Astrocyte (in vitro differentiated cells and primary cell): Measurements from ENCODE around the gene CDH13. TPM values are rescaled to one million over a fixed set of nuclear protein-coding genes. Genes with fewer than 3 reads are reported as not detected.

Source experiments
- DNase-seq: peaks from one replicate; pipeline ENCODE4 v3.0.0-alpha.2; 2010; ENCODE audit warnings: low read depth
- FAIRE-seq: peaks from 2 replicates; lab custom pipeline; 2011; peaks lifted over from hg19 to GRCh38; lab: Jason Lieb, UNC
- H2AFZ ChIP-seq: 2 replicates; pipeline ENCODE4 v1.6.0; 2012; ENCODE audit warnings: low read depth, low read length, inconsistent platforms
- H3K27ac ChIP-seq: 2 replicates; pipeline ENCODE4 v1.5.1; 2011; ENCODE audit warnings: low read depth, low read length, inconsistent platforms
- H3K27me3 ChIP-seq: 2 replicates; pipeline ENCODE4 v1.6.0; 2011; ENCODE audit warnings: low read length, inconsistent platforms; ENCODE audit not compliant: insufficient read depth
- H3K36me3 ChIP-seq: 2 replicates; pipeline ENCODE4 v1.5.1; 2011; ENCODE audit warnings: low read length, inconsistent platforms; ENCODE audit not compliant: insufficient read depth
- H3K4me1 ChIP-seq: 2 replicates; pipeline ENCODE4 v1.5.1; 2011; ENCODE audit warnings: low read length, inconsistent platforms; ENCODE audit not compliant: insufficient read depth
- H3K4me2 ChIP-seq: 2 replicates; pipeline ENCODE4 v1.6.0; 2012; ENCODE audit warnings: low read length, inconsistent platforms
- H3K4me3 ChIP-seq: 2 replicates; pipeline ENCODE4 v1.5.1; 2011; ENCODE audit warnings: low read depth, mild to moderate bottlenecking, low read length, inconsistent platforms; ENCODE audit not compliant: insufficient read depth
- H3K79me2 ChIP-seq: 2 replicates; pipeline ENCODE4 v1.6.0; 2012; ENCODE audit warnings: mild to moderate bottlenecking, low read length, inconsistent platforms; ENCODE audit not compliant: insufficient read depth
- H3K9ac ChIP-seq: 2 replicates; pipeline ENCODE4 v1.6.0; 2012; ENCODE audit warnings: mild to moderate bottlenecking, low read length, inconsistent platforms
- H3K9me3 ChIP-seq: 2 replicates; pipeline ENCODE4 v1.5.1; 2012; ENCODE audit warnings: low read depth, mild to moderate bottlenecking, low read length, inconsistent platforms; ENCODE audit not compliant: insufficient read depth
- H4K20me1 ChIP-seq: 2 replicates; pipeline ENCODE4 v1.6.0; 2012; ENCODE audit warnings: low read length, inconsistent platforms; ENCODE audit not compliant: insufficient read depth
- H3K27ac Mint-ChIP-seq: one replicate; pipeline ENCODE4 v1.8.0; 2021; ENCODE audit warnings: mild to moderate bottlenecking, mixed read lengths; ENCODE audit not compliant: unreplicated experiment
- H3K27me3 Mint-ChIP-seq: one replicate; pipeline ENCODE4 v1.8.0; 2021; ENCODE audit warnings: low read depth, mixed read lengths; ENCODE audit not compliant: unreplicated experiment
- H3K36me3 Mint-ChIP-seq: one replicate; pipeline ENCODE4 v1.8.0; 2021; ENCODE audit warnings: low read depth, mixed read lengths; ENCODE audit not compliant: unreplicated experiment
- H3K4me1 Mint-ChIP-seq: one replicate; pipeline ENCODE4 v1.8.0; 2021; ENCODE audit warnings: low read depth, mixed read lengths; ENCODE audit not compliant: unreplicated experiment
- H3K4me3 Mint-ChIP-seq: one replicate; pipeline ENCODE4 v1.8.0; 2021; ENCODE audit warnings: mild to moderate bottlenecking, moderate library complexity, mixed read lengths; ENCODE audit not compliant: unreplicated experiment
- H3K9me3 Mint-ChIP-seq: one replicate; pipeline ENCODE4 v1.8.0; 2021; ENCODE audit warnings: mild to moderate bottlenecking, mixed read lengths; ENCODE audit not compliant: unreplicated experiment
- EZH2 ChIP-seq: IDR thresholded peaks from 2 replicates; pipeline ENCODE4 v1.6.1; 2012; ENCODE audit warnings: mild to moderate bottlenecking, low read length, inconsistent platforms; ENCODE audit not compliant: insufficient read depth
- total RNA-seq: library from RNA; stranded (reverse); gene quantifications from 2 replicates; pipeline ENCODE4 v1.2.1, GENCODE V29; 2021
- TF ChIP-seq, protein P1 (sequence below): IDR thresholded peaks from 2 replicates; pipeline ENCODE4 v1.5.1; 2011; ENCODE audit warnings: low read depth, mild to moderate bottlenecking, inconsistent platforms, low read length, moderate library complexity; ENCODE audit not compliant: insufficient read depth

Gene CDH13
- total RNA-seq, 1 donor from 2014 or later = 41.7 TPM

- peaks cover 2% of the 10 kb centered on the region for H3K27me3 Mint-ChIP-seq
- FAIRE-seq = no peak
- Histone ChIP-seq H4K20me1 (peaks cover 4% of the 10 kb centered on the region), H2AFZ (no peak overlapping the region), H3K36me3 (no peaks in the 10 kb centered on the region), H3K4me1 (no peaks in the 10 kb centered on the region), H3K27ac (no peak overlapping the region), H3K4me2 (no peak overlapping the region), H3K79me2 (no peaks in the 10 kb centered on the region), H3K27me3 (no peaks in the 10 kb centered on the region), H3K9me3 (no peaks in the 10 kb centered on the region), H3K4me3 (no peak overlapping the region), H3K9ac (no peak overlapping the region)
- H3K4me3 Mint-ChIP-seq = no peak overlapping the region
- no peaks in the 10 kb centered on the region for H3K4me1 Mint-ChIP-seq
- TF ChIP-seq, protein P1, sequence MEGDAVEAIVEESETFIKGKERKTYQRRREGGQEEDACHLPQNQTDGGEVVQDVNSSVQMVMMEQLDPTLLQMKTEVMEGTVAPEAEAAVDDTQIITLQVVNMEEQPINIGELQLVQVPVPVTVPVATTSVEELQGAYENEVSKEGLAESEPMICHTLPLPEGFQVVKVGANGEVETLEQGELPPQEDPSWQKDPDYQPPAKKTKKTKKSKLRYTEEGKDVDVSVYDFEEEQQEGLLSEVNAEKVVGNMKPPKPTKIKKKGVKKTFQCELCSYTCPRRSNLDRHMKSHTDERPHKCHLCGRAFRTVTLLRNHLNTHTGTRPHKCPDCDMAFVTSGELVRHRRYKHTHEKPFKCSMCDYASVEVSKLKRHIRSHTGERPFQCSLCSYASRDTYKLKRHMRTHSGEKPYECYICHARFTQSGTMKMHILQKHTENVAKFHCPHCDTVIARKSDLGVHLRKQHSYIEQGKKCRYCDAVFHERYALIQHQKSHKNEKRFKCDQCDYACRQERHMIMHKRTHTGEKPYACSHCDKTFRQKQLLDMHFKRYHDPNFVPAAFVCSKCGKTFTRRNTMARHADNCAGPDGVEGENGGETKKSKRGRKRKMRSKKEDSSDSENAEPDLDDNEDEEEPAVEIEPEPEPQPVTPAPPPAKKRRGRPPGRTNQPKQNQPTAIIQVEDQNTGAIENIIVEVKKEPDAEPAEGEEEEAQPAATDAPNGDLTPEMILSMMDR = no peak
- TF ChIP-seq EZH2 = no peak
- H3K27ac Mint-ChIP-seq = no peak overlapping the region
- no peaks in the 10 kb centered on the region for H3K36me3 Mint-ChIP-seq
- no peak for DNase-seq
- H3K9me3 Mint-ChIP-seq = peaks cover 7% of the 10 kb centered on the region
Measured at GRCh38 chr16:83046664-83047063, 419.9 kb downstream of the CDH13 start.

DNA sequence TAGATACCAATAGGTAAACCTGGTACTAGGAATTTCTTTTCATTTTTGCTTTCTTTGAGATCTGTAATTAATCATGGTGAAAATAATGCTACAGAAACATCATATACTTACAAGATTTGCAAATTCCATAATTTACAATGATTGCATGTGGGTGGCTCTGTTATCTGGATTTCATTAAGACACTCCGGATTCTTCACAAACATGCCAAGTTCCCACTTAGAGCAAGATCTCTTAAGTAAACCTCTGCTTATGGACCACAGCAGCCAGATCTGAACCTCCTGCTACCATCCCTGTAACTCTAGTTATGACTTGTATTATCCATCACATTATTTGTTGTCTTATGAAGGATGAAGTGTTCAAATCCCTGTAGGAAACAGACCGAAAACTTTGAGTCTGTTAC lies 424.7 kb downstream of the CDH13 start:
- TF ChIP-seq, protein P1 = no peak
- TF ChIP-seq EZH2 = no peak
- no peak overlapping the region for H3K9ac ChIP-seq
- H3K4me2 ChIP-seq = no peak overlapping the region
- Mint-ChIP-seq H3K27me3 (peaks cover 2% of the 10 kb centered on the region), H3K27ac (no peak overlapping the region), H3K4me1 (no peaks in the 10 kb centered on the region), H3K9me3 (peaks cover 4% of the 10 kb centered on the region), H3K4me3 (no peak overlapping the region), H3K36me3 (no peaks in the 10 kb centered on the region)
- H3K4me1 ChIP-seq = no peaks in the 10 kb centered on the region
- H3K4me3 ChIP-seq = no peak overlapping the region
- H3K36me3 ChIP-seq = no peaks in the 10 kb centered on the region
- H3K27me3 ChIP-seq = no peaks in the 10 kb centered on the region
- DNase-seq (no peak), FAIRE-seq (peak; percentile 52)
- no peak overlapping the region for H3K27ac ChIP-seq
- no peaks in the 10 kb centered on the region for H3K9me3 ChIP-seq
- H2AFZ ChIP-seq = no peak overlapping the region
- peaks cover 4% of the 10 kb centered on the region for H4K20me1 ChIP-seq
- no peaks in the 10 kb centered on the region for H3K79me2 ChIP-seq

DNA sequence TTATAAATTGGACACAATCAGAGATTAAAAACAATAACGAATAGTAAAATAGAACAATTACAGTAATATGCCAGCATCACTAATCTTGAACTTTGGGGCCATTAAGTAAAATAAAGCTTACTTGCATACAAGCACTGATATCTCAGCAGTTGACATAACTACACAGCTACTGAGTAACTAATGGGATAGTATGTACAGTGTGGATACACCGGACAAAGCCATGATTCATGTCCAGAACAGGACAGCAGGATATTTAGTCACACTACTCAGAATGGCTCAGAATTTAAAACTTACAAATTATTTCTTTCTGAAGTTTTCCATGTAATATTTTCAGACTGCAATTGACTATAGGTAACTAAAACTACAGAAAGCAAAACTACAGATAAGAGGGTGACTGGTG lies 427.5 kb downstream of the CDH13 start:
- Histone ChIP-seq H3K4me2 (no peak overlapping the region), H3K36me3 (no peaks in the 10 kb centered on the region), H3K4me1 (no peaks in the 10 kb centered on the region), H4K20me1 (no peaks in the 10 kb centered on the region), H3K4me3 (no peak overlapping the region), H3K27ac (no peak overlapping the region), H2AFZ (no peak overlapping the region), H3K9me3 (no peaks in the 10 kb centered on the region), H3K9ac (no peak overlapping the region), H3K27me3 (no peaks in the 10 kb centered on the region), H3K79me2 (no peaks in the 10 kb centered on the region)
- H3K27me3 Mint-ChIP-seq = peaks cover 2% of the 10 kb centered on the region
- FAIRE-seq (no peak), DNase-seq (no peak)
- H3K4me3 Mint-ChIP-seq = no peak overlapping the region
- H3K9me3 Mint-ChIP-seq = peaks cover 2% of the 10 kb centered on the region
- no peaks in the 10 kb centered on the region for H3K4me1 Mint-ChIP-seq
- H3K36me3 Mint-ChIP-seq = no peaks in the 10 kb centered on the region
- no peak for TF ChIP-seq EZH2
- TF ChIP-seq, protein P1 = no peak
- no peak overlapping the region for H3K27ac Mint-ChIP-seq
